HepG2 (cell line): ENCODE results near the gene TMEM63B. TPM values are rescaled to one million over a fixed set of nuclear protein-coding genes. Genes with fewer than 3 reads are reported as not detected.
A peak's percentile ranks its signal among the peaks of the same experiment; 100 is the strongest.

Experiments used
- AGO2 ChIP-seq: fragments of 200-400 bp; formaldehyde crosslinking; optimal IDR thresholded peaks from 2 replicates; pipeline ENCODE3; 2017; ENCODE audit warnings: mild to moderate bottlenecking, low read depth, low read length, moderate library complexity
- CREBL2 ChIP-seq: sonication (generic); formaldehyde crosslinking; IDR thresholded peaks from 2 replicates; pipeline ENCODE4 v1.8.1; 2023; ENCODE audit warnings: missing genetic modification reagents, mild to moderate bottlenecking, borderline replicate concordance
- HMG20B ChIP-seq: conservative IDR thresholded peaks from 2 replicates; pipeline ENCODE4 v1.6.1; 2016; ENCODE audit warnings: missing genetic modification reagents, missing compliant biosample characterization
- HOXA3 ChIP-seq: sonication (generic); formaldehyde crosslinking; IDR thresholded peaks from 2 replicates; pipeline ENCODE4 v1.5.0; 2020; ENCODE audit warnings: missing genetic modification reagents
- IRF2 ChIP-seq: IDR thresholded peaks from 2 replicates; pipeline ENCODE4 v1.6.1; 2018; ENCODE audit warnings: missing genetic modification reagents, missing compliant biosample characterization
- KDM5A ChIP-seq: fragments of 200-600 bp; sonication (generic); IDR thresholded peaks from 2 replicates; pipeline ENCODE4 v1.7.0; 2018; ENCODE audit warnings: antibody characterized with exemption, mild to moderate bottlenecking, low read length, borderline replicate concordance
- MAFK ChIP-seq, 2 experiments: IDR thresholded peaks in 1 of 2; conservative IDR thresholded peaks in 1 of 2; 2 replicates each; pipeline ENCODE4 v1.6.1; 2011; ENCODE audit warnings: improper control_type of control experiment in 2 of 2, low read length in 2 of 2
- SP5 ChIP-seq: IDR thresholded peaks from 2 replicates; pipeline ENCODE4 v1.6.1; 2016; ENCODE audit warnings: low read depth, borderline replicate concordance
- TMF1 ChIP-seq: sonication (generic); formaldehyde crosslinking; IDR thresholded peaks from 2 replicates; pipeline ENCODE4 v1.8.1; 2022; ENCODE audit warnings: low read depth, missing genetic modification reagents
- ZNF605 ChIP-seq: sonication (generic); formaldehyde crosslinking; IDR thresholded peaks from 2 replicates; pipeline ENCODE4 v1.8.0; 2022; ENCODE audit warnings: mild to moderate bottlenecking, missing genetic modification reagents
- ZNF839 ChIP-seq: sonication (generic); formaldehyde crosslinking; IDR thresholded peaks from 2 replicates; pipeline ENCODE4 v1.4.0; 2020; ENCODE audit warnings: missing genetic modification reagents, mild to moderate bottlenecking, borderline replicate concordance
- ZSCAN9 ChIP-seq: IDR thresholded peaks from 2 replicates; pipeline ENCODE4 v1.6.1; 2016; ENCODE audit warnings: borderline replicate concordance
- polyA plus RNA-seq, 8 experiments: library from polyadenylated mRNA; depleted of rRNA in 3 of 8; stranded (reverse) in 7 of 8; unstranded in 1 of 8; fragments of >200 nt; fragmentation: Illumina TruSeq in 4 of 8; extraction: Trizol in 4 of 8; gene quantifications; 2 replicates each; pipeline versions ENCODE4 v1.2.1 to v1.2.3, GENCODE V29; 2011 to 2016; ENCODE audit warnings: low read depth in 4 of 8, missing spikeins in 1 of 8, mixed read lengths in 1 of 8; ENCODE audit not compliant: insufficient read depth in 1 of 8
- total RNA-seq, 5 experiments: library from RNA; depleted of rRNA; stranded (reverse); fragments of >200 nt; fragmentation: Illumina TruSeq; extraction: Trizol; gene quantifications; 2 replicates each; pipeline ENCODE4 v1.2.3, GENCODE V29; 2016; ENCODE audit warnings: low read depth in 1 of 5
- TF ChIP-seq, protein P1 (sequence below), 2 experiments: sonication (generic) in 1 of 2; formaldehyde crosslinking in 1 of 2; IDR thresholded peaks; 2 replicates each; pipeline versions ENCODE4 v1.4.0 to v1.6.1; 2018 to 2020; ENCODE audit warnings: missing genetic modification reagents in 2 of 2, borderline replicate concordance in 1 of 2, low read depth in 1 of 2, mild to moderate bottlenecking in 1 of 2, missing biosample characterization in 1 of 2
- TF ChIP-seq, protein P2 (sequence below): sonication (generic); formaldehyde crosslinking; IDR thresholded peaks from 2 replicates; pipeline ENCODE4 v1.5.0; 2020; ENCODE audit warnings: mild to moderate bottlenecking, missing genetic modification reagents, borderline replicate concordance
- TF ChIP-seq, protein P3 (sequence below): sonication (generic); formaldehyde crosslinking; conservative IDR thresholded peaks from 2 replicates; pipeline ENCODE4 v1.8.0; 2022; ENCODE audit warnings: mild to moderate bottlenecking, moderate library complexity, missing genetic modification reagents

The TMEM63B gene
- total and polyA plus RNA-seq, 2 of the 13 experiments (the other 11 are each of a cell fraction or from before 2014, with no cell fraction given): 27.4 to 75.8 TPM

DNA sequence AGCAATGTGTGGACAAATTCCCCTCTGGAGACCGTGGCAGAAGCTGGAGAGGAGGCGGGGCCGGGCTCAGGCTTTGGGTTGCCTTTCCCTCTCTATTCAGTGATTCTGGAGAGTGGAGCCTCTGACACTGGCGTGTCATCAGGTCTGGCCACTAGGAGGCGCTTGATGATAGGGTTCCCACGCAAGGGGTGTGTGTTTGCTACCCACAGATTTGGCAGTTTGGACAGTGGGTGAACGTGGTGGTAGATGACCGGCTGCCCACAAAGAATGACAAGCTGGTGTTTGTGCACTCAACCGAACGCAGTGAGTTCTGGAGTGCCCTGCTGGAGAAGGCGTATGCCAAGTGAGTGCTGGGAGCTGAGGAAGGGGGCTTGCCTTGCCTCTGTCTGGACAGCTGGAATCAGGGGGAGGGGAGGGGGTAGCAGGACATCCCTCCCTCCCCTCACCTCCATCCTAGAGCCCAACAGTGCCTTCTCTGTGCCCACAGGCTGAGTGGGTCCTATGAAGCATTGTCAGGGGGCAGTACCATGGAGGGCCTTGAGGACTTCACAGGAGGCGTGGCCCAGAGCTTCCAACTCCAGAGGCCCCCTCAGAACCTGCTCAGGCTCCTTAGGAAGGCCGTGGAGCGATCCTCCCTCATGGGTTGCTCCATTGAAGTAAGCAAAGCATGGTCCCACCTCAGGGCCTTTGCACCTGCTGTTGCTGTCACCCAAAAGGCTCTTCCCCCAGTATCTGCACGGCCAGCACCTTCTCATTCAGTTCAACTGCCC is 45.6 kb downstream of the TMEM63B start (continued):
- TF ChIP-seq, protein P1, sequence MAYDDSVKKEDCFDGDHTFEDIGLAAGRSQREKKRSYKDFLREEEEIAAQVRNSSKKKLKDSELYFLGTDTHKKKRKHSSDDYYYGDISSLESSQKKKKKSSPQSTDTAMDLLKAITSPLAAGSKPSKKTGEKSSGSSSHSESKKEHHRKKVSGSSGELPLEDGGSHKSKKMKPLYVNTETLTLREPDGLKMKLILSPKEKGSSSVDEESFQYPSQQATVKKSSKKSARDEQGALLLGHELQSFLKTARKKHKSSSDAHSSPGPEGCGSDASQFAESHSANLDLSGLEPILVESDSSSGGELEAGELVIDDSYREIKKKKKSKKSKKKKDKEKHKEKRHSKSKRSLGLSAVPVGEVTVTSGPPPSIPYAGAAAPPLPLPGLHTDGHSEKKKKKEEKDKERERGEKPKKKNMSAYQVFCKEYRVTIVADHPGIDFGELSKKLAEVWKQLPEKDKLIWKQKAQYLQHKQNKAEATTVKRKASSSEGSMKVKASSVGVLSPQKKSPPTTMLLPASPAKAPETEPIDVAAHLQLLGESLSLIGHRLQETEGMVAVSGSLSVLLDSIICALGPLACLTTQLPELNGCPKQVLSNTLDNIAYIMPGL (CRISPR knock-in tag; IDR thresholded peaks at IDR 0.05; ENCODE audit: borderline replicate concordance in 1 of 2, low read depth in 1 of 2): peak; percentile 59 to 76; a peak in 2 of 4 replicates
- no peak for TF ChIP-seq AGO2
- peak; percentile 57; the same call in 1 of the 2 replicates for TF ChIP-seq IRF2 (CRISPR knock-in tag)
- peak; percentile 36; the same call in 1 of the 2 replicates for TF ChIP-seq ZNF605 (CRISPR knock-in tag)
- no peak for TF ChIP-seq MAFK (conservative IDR thresholded peaks at IDR 0.05 in 1 of 2, IDR thresholded peaks at IDR 0.05 in 1 of 2; ENCODE audit: low read length in 2 of 2)
- TF ChIP-seq KDM5A: no peak
- peak; percentile 47; the same call in 1 of the 2 replicates for TF ChIP-seq HOXA3 (CRISPR knock-in tag)
- TF ChIP-seq ZSCAN9 (CRISPR knock-in tag): no peak
- peak; percentile 44; the same call in 1 of the 2 replicates for TF ChIP-seq ZNF839
- TF ChIP-seq, protein P2, sequence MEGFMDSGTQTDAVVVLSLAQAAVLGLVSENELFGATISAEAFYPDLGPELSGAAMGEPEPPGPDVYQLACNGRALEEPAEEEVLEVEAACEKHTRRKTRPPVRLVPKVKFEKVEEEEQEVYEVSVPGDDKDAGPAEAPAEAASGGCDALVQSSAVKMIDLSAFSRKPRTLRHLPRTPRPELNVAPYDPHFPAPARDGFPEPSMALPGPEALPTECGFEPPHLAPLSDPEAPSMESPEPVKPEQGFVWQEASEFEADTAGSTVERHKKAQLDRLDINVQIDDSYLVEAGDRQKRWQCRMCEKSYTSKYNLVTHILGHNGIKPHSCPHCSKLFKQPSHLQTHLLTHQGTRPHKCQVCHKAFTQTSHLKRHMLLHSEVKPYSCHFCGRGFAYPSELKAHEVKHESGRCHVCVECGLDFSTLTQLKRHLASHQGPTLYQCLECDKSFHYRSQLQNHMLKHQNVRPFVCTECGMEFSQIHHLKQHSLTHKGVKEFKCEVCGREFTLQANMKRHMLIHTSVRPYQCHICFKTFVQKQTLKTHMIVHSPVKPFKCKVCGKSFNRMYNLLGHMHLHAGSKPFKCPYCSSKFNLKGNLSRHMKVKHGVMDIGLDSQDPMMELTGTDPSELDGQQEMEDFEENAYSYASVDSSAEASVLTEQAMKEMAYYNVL: no peak; the same call in 1 of the 2 replicates
- TF ChIP-seq, protein P3, sequence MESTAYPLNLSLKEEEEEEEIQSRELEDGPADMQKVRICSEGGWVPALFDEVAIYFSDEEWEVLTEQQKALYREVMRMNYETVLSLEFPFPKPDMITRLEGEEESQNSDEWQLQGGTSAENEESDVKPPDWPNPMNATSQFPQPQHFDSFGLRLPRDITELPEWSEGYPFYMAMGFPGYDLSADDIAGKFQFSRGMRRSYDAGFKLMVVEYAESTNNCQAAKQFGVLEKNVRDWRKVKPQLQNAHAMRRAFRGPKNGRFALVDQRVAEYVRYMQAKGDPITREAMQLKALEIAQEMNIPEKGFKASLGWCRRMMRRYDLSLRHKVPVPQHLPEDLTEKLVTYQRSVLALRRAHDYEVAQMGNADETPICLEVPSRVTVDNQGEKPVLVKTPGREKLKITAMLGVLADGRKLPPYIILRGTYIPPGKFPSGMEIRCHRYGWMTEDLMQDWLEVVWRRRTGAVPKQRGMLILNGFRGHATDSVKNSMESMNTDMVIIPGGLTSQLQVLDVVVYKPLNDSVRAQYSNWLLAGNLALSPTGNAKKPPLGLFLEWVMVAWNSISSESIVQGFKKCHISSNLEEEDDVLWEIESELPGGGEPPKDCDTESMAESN (CRISPR knock-in tag): 0 out of 2 replicates have a peak, but pooled peaks have one; percentile 20
- no peak for TF ChIP-seq CREBL2 (CRISPR knock-in tag)
- 0 out of 2 replicates have a peak, but pooled peaks have one; percentile 12 for TF ChIP-seq SP5 (CRISPR knock-in tag)
- TF ChIP-seq HMG20B (CRISPR knock-in tag): no peak
- no peak for TF ChIP-seq TMF1 (CRISPR knock-in tag)
